Measurements from ENCODE around the gene TTC33. TPM values are rescaled to one million over a fixed set of nuclear protein-coding genes. Genes with fewer than 3 reads are reported as not detected.
A peak's percentile ranks its signal among the peaks of the same experiment; 100 is the strongest.
"Not testable (repeated sequence)": the region's sequence is repeated elsewhere in the genome, so short reads cannot be mapped to it uniquely, and the experiment has no call there.

The TTC33 gene
- total RNA-seq, 2 experiments from 2014 or later = 16.3 to 17.7 TPM

DNA sequence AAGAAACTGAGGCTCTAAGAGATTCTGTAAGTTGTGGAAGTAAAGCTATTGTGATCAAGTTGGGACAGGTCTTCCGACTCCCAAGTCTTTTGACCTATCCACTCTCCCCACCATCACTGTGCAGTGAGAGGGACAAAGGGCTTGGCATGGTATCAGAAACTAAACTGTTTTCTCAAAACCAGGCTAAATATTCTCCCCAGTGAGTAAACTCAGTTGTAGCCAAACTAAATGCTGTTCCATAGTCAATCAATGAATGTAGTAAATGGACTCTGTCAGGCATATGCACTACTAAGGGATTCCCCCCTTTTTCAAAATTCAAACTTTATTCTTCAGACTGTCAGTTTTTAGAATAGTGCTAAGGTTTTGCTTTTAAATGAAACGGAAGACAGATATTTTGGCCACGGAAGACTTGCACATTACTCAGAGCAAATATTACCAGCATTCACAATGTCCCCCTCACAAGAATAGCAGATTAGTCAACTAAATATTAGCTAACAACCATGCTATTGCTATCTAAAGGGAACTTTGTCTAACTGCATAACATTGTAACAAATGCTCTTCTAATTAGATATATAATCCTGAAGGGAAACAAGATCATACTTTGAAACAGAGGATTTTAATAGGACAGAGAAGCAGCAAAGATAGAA lies 35.3 kb upstream of the TTC33 start:
- no peak overlapping the region for H3K27ac Mint-ChIP-seq
- DNase-seq (no peak), ATAC-seq (no peak)
- peaks cover 56% of the 10 kb centered on the region for H3K36me3 Mint-ChIP-seq
- peaks cover 6% of the 10 kb centered on the region for H3K9me3 Mint-ChIP-seq (ENCODE audit: low read depth)
- CTCF ChIA-PET = no interaction called here
- no peak overlapping the region for H3K4me3 Mint-ChIP-seq
- peaks cover 37% of the 10 kb centered on the region for H3K4me1 Mint-ChIP-seq
- no peaks in the 10 kb centered on the region for H3K27me3 Mint-ChIP-seq

DNA sequence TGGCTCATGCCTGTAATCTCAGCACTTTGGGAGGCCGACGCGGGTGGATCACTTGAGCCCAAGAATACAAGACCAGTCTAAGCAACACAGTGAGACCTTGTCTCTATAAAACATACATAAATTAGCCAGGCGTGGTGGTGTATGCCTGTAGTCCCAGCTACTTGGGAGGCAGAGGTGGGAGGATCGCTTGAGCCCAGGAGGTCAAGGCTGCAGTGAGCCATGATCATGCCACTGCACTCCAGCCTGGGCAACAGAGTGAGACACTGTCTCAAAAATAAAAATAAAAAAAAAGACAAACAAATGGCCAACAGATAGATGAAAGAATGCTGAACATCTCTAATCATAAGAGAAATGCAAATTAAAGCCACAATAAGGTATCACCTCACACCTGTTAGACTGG lies 33.2 kb upstream of the TTC33 start:
- ATAC-seq; H3K4me3 Mint-ChIP-seq; H3K9me3 Mint-ChIP-seq (ENCODE audit: low read depth); DNase-seq; H3K27ac Mint-ChIP-seq; CTCF ChIA-PET; H3K27me3 Mint-ChIP-seq: not testable (repeated sequence)
- peaks cover 25% of the 10 kb centered on the region for H3K4me1 Mint-ChIP-seq
- peaks cover 47% of the 10 kb centered on the region for H3K36me3 Mint-ChIP-seq

DNA sequence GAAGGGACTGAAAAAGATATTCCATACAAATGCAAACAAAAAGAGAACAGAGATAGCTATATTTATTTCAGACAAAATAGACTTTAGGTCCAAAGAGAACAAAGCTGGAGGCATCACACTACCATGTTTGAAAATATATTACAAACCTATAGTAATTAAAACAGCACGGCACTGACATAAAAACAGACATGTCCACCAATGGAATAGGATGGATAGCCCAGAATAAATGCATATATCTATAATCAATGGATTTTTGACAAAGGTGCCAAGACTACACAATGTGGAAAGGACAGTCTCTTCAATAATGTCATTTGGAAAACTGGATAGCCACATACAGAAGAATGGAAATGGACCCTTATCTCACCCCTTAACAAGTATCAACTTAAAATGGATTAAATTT lies 32.2 kb upstream of the TTC33 start:
- Mint-ChIP-seq H3K27me3 (no peaks in the 10 kb centered on the region), H3K9me3 (ENCODE audit: low read depth) (peaks cover 6% of the 10 kb centered on the region), H3K4me3 (no peak overlapping the region), H3K4me1 (peaks cover 19% of the 10 kb centered on the region), H3K36me3 (peaks cover 40% of the 10 kb centered on the region), H3K27ac (no peak overlapping the region)
- CTCF ChIA-PET = interaction anchor here (1.2 kb wide), 1 partner anchor 9 kb away, joined by 3 read pairs; no protein-coding TSS in a partner anchor
- no peak for ATAC-seq
- DNase-seq = no peak

DNA sequence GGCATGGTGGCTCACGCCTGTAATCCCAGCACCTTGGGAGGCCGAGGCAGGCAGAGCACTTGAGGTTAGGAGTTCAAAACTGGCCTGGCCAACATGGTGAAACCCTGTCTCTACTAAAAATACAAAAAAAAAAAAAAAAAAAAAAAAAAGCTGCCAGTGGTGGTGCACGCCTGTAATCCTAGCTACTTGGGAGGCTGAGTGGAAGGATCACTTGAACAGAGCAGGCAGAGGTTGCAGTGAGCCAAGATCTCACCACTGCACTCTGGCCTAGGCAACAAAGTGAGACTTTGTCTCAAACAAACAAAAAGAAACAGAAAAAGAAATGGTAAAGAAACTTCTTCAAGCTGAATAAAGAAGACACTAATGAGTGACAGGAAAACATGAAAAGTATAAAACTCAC lies 30.9 kb upstream of the TTC33 start:
- H3K4me3 Mint-ChIP-seq; H3K27ac Mint-ChIP-seq; H3K27me3 Mint-ChIP-seq; DNase-seq; ATAC-seq; H3K9me3 Mint-ChIP-seq (ENCODE audit: low read depth): not testable (repeated sequence)
- CTCF ChIA-PET = interaction anchor here (0.7 to 1.0 kb wide), 2 partner anchors 26 to 345 kb away, joined by 3 read pairs; no protein-coding TSS in a partner anchor
- Mint-ChIP-seq H3K36me3 (peaks cover 40% of the 10 kb centered on the region), H3K4me1 (peaks cover 26% of the 10 kb centered on the region)

DNA sequence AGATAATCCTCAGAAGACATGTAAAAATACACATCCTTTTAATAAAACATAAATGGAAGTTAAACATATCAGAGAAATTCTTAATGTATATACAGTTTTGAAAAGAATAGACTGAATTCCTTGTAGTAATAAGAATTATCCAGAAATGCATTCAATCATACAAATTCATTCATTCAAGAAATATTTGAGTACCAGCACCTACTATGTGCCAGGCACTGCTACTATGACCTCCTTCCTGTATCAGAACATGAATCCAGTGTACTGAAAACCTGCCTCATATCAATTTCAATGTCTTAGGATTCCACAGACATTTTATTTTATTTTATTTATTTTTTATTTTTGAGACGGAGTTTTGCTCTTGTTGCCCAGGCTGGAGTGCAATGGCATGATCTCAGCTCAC lies 29.2 kb upstream of the TTC33 start:
- no peak overlapping the region for H3K4me3 Mint-ChIP-seq
- no peak for ATAC-seq
- CTCF ChIA-PET = no interaction called here
- peaks cover 36% of the 10 kb centered on the region for H3K36me3 Mint-ChIP-seq
- no peaks in the 10 kb centered on the region for H3K27me3 Mint-ChIP-seq
- H3K27ac Mint-ChIP-seq = no peak overlapping the region
- H3K9me3 Mint-ChIP-seq (ENCODE audit: low read depth) = peaks cover 6% of the 10 kb centered on the region
- peaks cover 19% of the 10 kb centered on the region for H3K4me1 Mint-ChIP-seq
- DNase-seq = no peak

DNA sequence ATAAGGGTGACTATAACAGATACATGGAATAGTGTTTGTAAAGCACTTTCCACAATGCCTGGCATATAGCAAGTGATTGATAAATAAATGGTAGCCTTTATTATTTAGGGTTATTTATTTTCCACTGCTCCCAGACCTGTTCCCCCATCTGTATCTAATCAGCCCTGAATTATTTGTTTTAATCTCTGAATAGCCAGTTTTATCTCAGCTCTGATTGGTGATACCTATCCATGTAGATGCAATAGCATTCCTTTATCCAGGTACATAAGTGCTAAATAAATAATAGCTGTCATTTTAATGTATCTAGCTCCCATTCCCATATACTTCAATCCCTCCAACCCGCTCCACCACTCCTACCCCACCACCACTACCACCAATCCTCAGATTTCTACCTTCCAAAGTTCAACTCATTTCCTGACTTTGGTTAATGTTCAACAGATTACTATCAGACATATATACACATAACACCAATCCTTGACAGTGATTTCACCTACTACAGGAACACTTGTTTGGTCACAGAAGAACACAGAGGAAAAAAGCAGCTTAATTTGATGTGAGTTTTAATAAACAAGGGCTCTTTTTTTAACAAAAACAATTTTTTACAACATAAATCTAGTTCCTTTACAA lies 28.4 kb upstream of the TTC33 start:
- ATAC-seq (no peak), DNase-seq (no peak)
- Mint-ChIP-seq H3K36me3 (peaks cover 32% of the 10 kb centered on the region), H3K4me3 (no peak overlapping the region), H3K9me3 (ENCODE audit: low read depth) (peaks cover 6% of the 10 kb centered on the region), H3K4me1 (peaks cover 19% of the 10 kb centered on the region), H3K27ac (no peak overlapping the region), H3K27me3 (no peaks in the 10 kb centered on the region)
- CTCF ChIA-PET = no interaction called here

DNA sequence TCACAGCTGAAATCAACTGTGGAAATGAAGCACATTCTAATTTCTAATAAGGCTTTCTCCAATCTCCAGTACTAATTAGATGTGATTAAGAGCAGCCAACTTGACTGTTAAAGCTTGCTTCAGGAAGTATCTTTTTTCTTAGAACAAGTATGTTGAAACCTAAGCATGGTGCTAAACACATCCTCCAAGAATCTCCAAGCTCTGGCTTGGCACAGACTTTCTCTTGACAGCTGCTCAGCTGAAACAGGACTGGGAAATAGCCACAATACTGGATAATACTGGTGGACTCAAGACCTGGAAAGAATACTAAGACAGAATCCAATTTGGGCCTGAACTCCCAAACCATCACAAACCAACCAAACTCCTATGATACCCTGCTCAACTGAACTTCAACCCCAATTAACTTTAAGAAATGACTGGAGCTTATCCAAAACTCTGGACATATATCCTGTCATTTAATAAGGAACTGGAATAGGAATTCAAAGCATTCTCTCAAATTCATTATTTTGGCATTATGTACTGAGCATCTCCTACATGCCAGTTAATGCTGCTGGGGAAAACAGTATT lies 26.2 kb upstream of the TTC33 start:
- CTCF ChIA-PET = no interaction called here
- H3K9me3 Mint-ChIP-seq (ENCODE audit: low read depth) = no peaks in the 10 kb centered on the region
- H3K27me3 Mint-ChIP-seq = no peaks in the 10 kb centered on the region
- no peak overlapping the region for H3K27ac Mint-ChIP-seq
- H3K36me3 Mint-ChIP-seq = peaks cover 19% of the 10 kb centered on the region
- peaks cover 23% of the 10 kb centered on the region for H3K4me1 Mint-ChIP-seq
- ATAC-seq = no peak
- H3K4me3 Mint-ChIP-seq = no peak overlapping the region
- no peak for DNase-seq

DNA sequence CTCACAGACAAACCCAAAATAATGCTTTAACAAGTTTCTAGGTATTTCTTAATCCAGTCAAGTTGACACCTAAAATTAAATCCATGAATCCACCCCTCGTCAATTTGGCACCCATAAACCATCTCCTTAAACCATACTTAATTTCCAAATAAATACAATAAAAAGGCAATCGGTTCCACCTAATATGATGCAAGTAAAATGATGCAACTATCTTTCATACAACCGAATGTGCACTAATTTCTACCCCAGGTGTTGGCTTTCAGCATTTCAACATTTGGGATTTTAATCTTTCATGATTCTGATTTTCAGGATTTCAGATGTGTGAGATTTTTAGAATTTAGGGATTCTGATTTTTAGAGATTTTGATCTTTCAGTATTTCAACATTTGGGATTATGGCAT lies 25.1 kb upstream of the TTC33 start:
- H3K4me3 Mint-ChIP-seq = no peak overlapping the region
- peaks cover 26% of the 10 kb centered on the region for H3K4me1 Mint-ChIP-seq
- no peaks in the 10 kb centered on the region for H3K27me3 Mint-ChIP-seq
- no peaks in the 10 kb centered on the region for H3K9me3 Mint-ChIP-seq (ENCODE audit: low read depth)
- CTCF ChIA-PET = no interaction called here
- DNase-seq (no peak), ATAC-seq (no peak)
- H3K27ac Mint-ChIP-seq = no peak overlapping the region
- H3K36me3 Mint-ChIP-seq = peaks cover 20% of the 10 kb centered on the region

DNA sequence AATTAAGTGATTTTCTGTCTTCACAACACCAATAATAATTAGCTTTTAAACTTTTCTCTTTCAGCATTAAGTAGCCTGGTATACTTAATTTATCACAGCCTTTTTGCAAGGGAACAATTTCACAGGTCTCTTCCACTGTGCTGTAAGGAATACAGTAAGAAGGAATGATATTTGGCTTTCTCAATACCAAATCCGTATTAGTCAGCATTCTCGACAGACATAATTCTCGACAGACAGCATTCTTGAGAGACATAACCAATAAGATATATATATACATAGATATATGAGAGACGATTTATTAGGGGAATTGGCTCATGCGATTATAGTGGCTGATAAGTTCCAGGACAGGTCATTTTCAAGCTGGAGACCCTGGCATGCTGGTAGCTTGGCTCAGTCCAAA lies 24.4 kb upstream of the TTC33 start:
- H3K27ac Mint-ChIP-seq = no peak overlapping the region
- peaks cover 23% of the 10 kb centered on the region for H3K36me3 Mint-ChIP-seq
- no peaks in the 10 kb centered on the region for H3K9me3 Mint-ChIP-seq (ENCODE audit: low read depth)
- peaks cover 23% of the 10 kb centered on the region for H3K4me1 Mint-ChIP-seq
- no peak overlapping the region for H3K4me3 Mint-ChIP-seq
- no peaks in the 10 kb centered on the region for H3K27me3 Mint-ChIP-seq
- no peak for DNase-seq
- CTCF ChIA-PET = interaction anchor here (0.7 kb wide), 1 partner anchor 10 kb away, joined by 3 read pairs; no protein-coding TSS in a partner anchor
- no peak for ATAC-seq

DNA sequence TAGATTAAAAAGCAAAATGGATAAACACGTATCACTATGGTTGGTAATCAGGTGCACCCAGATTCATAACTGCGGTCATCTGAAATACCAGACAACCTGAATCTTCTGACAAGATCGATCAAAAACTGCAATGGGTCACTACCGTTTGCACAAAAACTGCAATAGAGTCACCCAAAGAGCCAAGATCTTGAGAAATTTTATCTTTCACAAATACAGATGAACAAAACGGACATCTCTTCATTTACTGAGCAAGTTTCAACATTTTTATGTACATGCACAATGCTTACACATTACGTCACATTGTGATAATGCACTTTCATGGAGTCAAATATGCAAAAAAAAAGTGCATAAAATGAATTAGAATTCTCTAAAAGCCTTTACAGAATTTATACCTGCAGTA lies 23.8 kb upstream of the TTC33 start:
- H3K9me3 Mint-ChIP-seq (ENCODE audit: low read depth) = no peaks in the 10 kb centered on the region
- no peaks in the 10 kb centered on the region for H3K27me3 Mint-ChIP-seq
- peaks cover 23% of the 10 kb centered on the region for H3K4me1 Mint-ChIP-seq

DNA sequence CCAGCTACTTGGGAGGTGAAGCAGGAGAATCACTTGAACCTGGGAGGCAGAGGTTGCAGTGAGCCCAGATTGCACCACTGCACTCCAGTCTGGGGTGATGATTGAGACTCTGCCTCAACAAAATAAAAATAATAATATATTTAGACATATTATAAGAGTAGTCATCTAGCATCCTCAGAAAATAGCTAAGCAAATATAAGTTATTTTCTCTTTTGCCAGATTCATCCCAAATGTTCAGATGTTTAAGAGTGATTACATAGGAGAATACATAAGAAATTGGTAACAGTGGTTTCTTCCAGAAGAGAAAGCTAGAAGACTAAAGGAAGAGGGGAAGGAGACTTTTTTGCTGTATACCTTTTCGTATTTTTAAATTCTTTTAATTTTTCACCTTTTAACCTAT lies 22.4 kb upstream of the TTC33 start:
- CTCF ChIA-PET = interaction anchor here (1.5 kb wide), 1 partner anchor 15 kb away, joined by 5 read pairs; no protein-coding TSS in a partner anchor
- peaks cover 31% of the 10 kb centered on the region for H3K36me3 Mint-ChIP-seq
- H3K4me3 Mint-ChIP-seq = no peak overlapping the region
- no peak overlapping the region for H3K27ac Mint-ChIP-seq
- H3K4me1 Mint-ChIP-seq = peaks cover 19% of the 10 kb centered on the region
- no peaks in the 10 kb centered on the region for H3K27me3 Mint-ChIP-seq
- no peak for DNase-seq
- ATAC-seq = no peak
- no peaks in the 10 kb centered on the region for H3K9me3 Mint-ChIP-seq (ENCODE audit: low read depth)

More for the DNA sequence above, 23.8 kb upstream of the TTC33 start:
- CTCF ChIA-PET = interaction anchor here (0.7 kb wide), 1 partner anchor 11 kb away, joined by 3 read pairs; no protein-coding TSS in a partner anchor
- Mint-ChIP-seq H3K27ac (no peak overlapping the region), H3K36me3 (peaks cover 26% of the 10 kb centered on the region), H3K4me3 (no peak overlapping the region)
- ATAC-seq (no peak), DNase-seq (no peak)

DNA sequence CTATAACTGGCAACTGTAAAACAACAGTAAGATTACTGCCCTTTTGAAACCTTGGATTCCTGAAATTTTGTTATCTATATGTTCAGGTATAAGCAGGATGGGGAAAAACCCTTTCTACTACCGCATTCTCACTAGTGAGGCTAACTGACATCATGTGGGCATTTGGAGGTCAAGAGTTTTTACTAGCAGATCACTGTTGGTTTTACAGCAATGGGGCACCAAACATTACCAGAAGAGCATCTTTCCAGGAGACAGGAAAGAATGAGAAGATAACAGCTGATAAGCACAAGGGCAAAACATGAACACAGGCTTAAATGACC lies 20.9 kb upstream of the TTC33 start:
- ATAC-seq (no peak), DNase-seq (no peak)
- Mint-ChIP-seq H3K36me3 (peaks cover 33% of the 10 kb centered on the region), H3K27ac (no peak overlapping the region), H3K4me3 (no peak overlapping the region), H3K4me1 (peaks cover 11% of the 10 kb centered on the region), H3K27me3 (no peaks in the 10 kb centered on the region), H3K9me3 (ENCODE audit: low read depth) (no peaks in the 10 kb centered on the region)
- CTCF ChIA-PET = interaction anchor here (1.4 kb wide), 1 partner anchor 20 kb away, joined by 3 read pairs; no protein-coding TSS in a partner anchor

DNA sequence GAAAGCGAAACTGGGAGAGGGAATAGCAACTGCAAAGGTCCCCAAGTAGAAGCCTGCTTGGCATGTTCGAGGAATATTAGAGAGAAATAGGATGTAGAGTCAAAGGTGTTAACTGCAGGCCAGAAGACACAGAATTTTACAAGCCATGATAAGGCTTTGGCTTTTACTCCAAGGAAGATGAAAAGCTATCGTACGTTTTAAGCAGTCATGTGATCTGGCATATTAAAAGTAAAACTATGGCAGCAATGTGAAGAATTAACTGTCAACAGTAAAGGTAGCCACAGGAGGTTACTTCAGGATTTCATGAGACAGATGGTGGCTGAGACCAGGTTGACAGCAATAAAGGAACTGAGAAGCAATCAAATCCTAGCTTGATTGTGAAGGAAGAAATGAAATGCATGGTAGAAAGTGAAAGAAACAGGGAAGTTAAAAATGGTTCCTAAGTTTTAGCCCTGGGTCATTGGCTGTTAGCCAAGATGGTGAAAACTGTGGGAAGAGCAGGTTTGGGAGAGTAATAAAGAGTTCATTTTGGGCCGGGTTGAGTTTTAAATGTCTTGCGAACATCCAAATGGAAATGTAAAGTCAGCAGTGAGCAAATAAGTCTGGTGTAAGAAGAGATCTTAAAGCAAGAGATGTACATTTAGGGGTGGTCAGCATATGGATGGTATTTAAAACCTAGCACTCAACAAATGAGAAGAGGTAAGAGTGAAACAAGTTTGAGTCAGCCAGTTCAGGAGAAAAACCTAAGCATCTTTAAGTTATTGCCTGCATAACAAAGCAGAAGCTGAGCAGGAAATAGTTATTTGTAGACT lies 20.3 kb upstream of the TTC33 start:
- H3K4me3 Mint-ChIP-seq = no peak overlapping the region
- peak overlapping the region; percentile 8 for H3K27ac Mint-ChIP-seq
- no peak for ATAC-seq
- no peaks in the 10 kb centered on the region for H3K9me3 Mint-ChIP-seq (ENCODE audit: low read depth)
- peaks cover 33% of the 10 kb centered on the region for H3K36me3 Mint-ChIP-seq
- CTCF ChIA-PET = interaction anchor here (0.6 to 1.4 kb wide), 3 partner anchors 21 to 42 kb away, joined by 3 to 5 read pairs (median 3); partner anchors contain the start of gene PRKAA1
- peaks cover 11% of the 10 kb centered on the region for H3K4me1 Mint-ChIP-seq
- DNase-seq = no peak
- no peaks in the 10 kb centered on the region for H3K27me3 Mint-ChIP-seq

Measured in activated CD8-positive, alpha-beta memory T cell treated with anti-CD3 and anti-CD28 coated beads, Interleukin-2, amount 10 ng/mL, durations not matched to agents 7 days and 5 days (primary cell).